Neural progenitor cell (in vitro differentiated cells): ENCODE results near the gene JAZF1.

ENCODE experiments used
- EZH2 ChIP-seq: fragments of 200-600 bp; sonication (generic); IDR thresholded peaks from 2 replicates; pipeline ENCODE4 v1.6.1; 2017; ENCODE audit warnings: antibody characterized with exemption, mild to moderate bottlenecking, moderate library complexity
- TF ChIP-seq, protein P1 (sequence below): fragments of 200-600 bp; sonication (generic); IDR thresholded peaks from 2 replicates; pipeline ENCODE4 v1.5.1; 2017; ENCODE audit warnings: antibody characterized with exemption, mild to moderate bottlenecking

DNA sequence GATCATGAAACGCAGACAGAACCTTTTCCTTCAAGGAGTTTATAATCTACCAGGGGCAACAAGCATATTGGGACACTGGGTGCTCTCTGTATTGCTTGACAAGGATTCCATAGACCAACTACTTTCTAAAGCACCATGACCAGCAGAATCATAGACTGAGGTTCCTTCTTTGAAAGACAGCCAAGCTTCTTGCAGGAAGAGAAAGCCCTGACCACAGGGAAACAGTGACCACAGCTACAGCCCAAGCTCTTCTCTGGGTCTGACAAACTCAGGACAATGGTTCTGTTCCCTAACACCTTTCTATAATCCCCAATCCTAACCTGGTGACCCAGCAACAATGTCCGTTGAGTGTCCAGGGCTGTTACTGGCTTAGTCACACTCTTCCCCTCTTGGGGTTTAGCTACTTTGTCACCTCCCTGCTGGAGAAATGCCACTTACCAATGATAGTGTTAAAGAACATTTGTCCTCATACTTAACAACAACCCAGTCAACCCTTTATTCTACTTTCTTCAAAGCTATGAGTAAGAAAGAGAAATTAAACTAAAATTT is 155.7 kb downstream of the JAZF1 start:
- TF ChIP-seq EZH2, result no peak
- TF ChIP-seq, protein P1, sequence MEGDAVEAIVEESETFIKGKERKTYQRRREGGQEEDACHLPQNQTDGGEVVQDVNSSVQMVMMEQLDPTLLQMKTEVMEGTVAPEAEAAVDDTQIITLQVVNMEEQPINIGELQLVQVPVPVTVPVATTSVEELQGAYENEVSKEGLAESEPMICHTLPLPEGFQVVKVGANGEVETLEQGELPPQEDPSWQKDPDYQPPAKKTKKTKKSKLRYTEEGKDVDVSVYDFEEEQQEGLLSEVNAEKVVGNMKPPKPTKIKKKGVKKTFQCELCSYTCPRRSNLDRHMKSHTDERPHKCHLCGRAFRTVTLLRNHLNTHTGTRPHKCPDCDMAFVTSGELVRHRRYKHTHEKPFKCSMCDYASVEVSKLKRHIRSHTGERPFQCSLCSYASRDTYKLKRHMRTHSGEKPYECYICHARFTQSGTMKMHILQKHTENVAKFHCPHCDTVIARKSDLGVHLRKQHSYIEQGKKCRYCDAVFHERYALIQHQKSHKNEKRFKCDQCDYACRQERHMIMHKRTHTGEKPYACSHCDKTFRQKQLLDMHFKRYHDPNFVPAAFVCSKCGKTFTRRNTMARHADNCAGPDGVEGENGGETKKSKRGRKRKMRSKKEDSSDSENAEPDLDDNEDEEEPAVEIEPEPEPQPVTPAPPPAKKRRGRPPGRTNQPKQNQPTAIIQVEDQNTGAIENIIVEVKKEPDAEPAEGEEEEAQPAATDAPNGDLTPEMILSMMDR, result no peak
